ENCODE results near the gene TAF5L.
A peak's percentile ranks its signal among the peaks of the same experiment; 100 is the strongest.

DNA sequence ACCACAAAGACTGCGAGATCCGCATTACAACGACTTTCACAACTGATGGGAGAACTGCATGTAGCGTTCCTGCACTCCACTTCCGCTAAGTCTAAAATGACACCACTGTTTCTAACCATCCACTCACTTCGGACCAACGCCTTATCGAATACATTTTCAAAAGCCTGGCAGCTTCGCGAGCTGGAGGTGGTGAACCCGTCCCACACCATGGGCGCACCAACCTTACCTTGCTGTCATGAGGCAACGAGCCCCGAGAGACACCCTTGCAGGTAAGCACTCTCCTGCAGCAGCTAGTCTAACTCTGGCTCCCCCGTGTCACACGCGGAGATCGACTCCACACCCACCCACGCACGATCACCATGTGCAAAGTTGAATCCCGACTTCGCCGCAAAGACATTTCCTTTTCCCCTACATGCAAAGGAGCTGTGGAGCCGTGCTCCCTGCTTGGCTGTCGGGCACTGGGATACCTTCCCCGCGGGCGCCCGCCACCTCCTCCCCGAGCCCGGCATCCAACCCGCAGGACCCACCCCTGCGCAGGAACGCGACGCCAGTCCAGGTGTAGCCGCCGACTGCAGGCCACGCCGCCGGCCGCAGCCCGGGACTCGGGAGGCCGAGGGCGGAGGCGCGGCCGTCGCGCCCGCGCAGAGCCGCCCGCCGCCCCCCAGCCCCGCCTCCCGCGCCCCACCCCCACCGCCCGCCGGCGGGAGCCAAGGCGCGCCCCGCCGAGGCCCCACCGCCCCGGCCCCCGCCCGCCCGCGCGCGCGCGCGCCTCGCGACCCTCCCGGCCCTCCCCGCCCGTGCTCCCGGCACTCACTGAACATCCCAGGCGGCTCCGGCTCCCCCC is 629 bp downstream of the TAF5L start:
- TF ChIP-seq CENPT (CRISPR knock-in tag; IDR thresholded peaks at IDR 0.05; ENCODE audit: low read depth) (no peak), TRIM24 (CRISPR knock-in tag; IDR thresholded peaks at IDR 0.05) (no peak), MAFK (conservative IDR thresholded peaks at IDR 0.05 in 1 of 2, IDR thresholded peaks at IDR 0.05 in 1 of 2; ENCODE audit: low read length in 2 of 2) (no peak), KDM6A (CRISPR knock-in tag; IDR thresholded peaks at IDR 0.05; ENCODE audit: low read depth) (no peak), GABPB1 (CRISPR knock-in tag; IDR thresholded peaks at IDR 0.05) (peak; percentile 36; the same call in 1 of the 2 replicates)
- TF ChIP-seq, protein P1, sequence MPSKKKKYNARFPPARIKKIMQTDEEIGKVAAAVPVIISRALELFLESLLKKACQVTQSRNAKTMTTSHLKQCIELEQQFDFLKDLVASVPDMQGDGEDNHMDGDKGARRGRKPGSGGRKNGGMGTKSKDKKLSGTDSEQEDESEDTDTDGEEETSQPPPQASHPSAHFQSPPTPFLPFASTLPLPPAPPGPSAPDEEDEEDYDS (CRISPR knock-in tag; IDR thresholded peaks at IDR 0.05), result 0 out of 2 replicates have a peak, but pooled peaks have one; percentile 12
- TF ChIP-seq, protein P2, sequence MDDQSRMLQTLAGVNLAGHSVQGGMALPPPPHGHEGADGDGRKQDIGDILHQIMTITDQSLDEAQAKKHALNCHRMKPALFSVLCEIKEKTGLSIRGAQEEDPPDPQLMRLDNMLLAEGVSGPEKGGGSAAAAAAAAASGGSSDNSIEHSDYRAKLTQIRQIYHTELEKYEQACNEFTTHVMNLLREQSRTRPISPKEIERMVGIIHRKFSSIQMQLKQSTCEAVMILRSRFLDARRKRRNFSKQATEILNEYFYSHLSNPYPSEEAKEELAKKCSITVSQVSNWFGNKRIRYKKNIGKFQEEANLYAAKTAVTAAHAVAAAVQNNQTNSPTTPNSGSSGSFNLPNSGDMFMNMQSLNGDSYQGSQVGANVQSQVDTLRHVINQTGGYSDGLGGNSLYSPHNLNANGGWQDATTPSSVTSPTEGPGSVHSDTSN (CRISPR knock-in tag; IDR thresholded peaks at IDR 0.05; ENCODE audit: borderline replicate concordance), result no peak
